Measurements from ENCODE around the gene LTBP1.

Gene LTBP1

DNA sequence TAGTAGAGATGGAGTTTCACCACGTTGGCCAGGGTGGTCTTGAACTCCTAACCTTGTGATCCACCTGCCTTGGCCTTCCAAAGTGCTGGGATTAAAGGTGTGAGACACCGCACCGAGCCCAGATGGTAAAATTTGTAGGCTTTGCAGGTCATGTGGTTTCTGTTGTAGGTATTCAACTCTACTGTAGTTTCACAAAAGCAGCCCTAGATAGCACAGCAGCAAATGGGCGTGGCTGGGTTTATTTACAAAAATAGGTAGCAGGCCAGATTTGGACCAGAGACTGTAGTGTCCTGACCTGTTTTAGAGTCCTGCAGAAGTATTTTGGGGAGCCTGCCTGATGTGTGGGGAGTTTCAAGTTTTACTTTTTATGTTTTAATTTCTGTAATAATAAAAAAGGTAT is 445.6 kb downstream of the LTBP1 start:
- TF ChIP-seq, protein P1, sequence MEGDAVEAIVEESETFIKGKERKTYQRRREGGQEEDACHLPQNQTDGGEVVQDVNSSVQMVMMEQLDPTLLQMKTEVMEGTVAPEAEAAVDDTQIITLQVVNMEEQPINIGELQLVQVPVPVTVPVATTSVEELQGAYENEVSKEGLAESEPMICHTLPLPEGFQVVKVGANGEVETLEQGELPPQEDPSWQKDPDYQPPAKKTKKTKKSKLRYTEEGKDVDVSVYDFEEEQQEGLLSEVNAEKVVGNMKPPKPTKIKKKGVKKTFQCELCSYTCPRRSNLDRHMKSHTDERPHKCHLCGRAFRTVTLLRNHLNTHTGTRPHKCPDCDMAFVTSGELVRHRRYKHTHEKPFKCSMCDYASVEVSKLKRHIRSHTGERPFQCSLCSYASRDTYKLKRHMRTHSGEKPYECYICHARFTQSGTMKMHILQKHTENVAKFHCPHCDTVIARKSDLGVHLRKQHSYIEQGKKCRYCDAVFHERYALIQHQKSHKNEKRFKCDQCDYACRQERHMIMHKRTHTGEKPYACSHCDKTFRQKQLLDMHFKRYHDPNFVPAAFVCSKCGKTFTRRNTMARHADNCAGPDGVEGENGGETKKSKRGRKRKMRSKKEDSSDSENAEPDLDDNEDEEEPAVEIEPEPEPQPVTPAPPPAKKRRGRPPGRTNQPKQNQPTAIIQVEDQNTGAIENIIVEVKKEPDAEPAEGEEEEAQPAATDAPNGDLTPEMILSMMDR (conservative IDR thresholded peaks at IDR 0.05; ENCODE audit: low read depth): no peak
- H3K27ac ChIP-seq: no peak overlapping the region
- DNase-seq (ENCODE audit: low spot score): no peak
- ChIA-PET POLR2A (ENCODE audit: low non-redundant PET) (no interaction called here), CTCF (interaction anchor here (0.7 kb wide), 1 partner anchor 309 kb away, joined by 3 read pairs; no protein-coding TSS in a partner anchor)

DNA sequence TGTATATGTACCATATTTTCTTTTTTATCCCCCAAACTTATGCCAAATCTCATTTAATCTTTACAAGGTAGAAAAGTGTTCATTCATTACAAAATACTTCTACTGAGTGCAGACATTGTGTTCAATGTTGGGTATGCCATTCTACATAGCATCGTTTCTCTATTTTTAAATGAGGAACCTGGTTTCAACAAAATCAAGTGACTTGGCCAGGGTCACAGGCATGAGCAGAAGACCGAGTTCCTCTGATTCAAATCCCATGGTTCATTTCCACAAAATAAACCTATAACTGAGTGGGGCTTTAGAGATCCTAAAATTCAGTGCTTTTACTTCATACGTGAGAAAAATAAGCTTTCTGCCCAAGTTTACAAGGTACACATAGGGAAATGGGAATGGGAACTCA is 448.3 kb downstream of the LTBP1 start:
- CTCF ChIA-PET: interaction anchor here (1.0 to 1.1 kb wide), 2 partner anchors 18 to 24 kb away, joined by 3 to 5 read pairs; no protein-coding TSS in a partner anchor
- no peak overlapping the region for H3K27ac ChIP-seq
- DNase-seq (ENCODE audit: low spot score): no peak
- POLR2A ChIA-PET (ENCODE audit: low non-redundant PET): no interaction called here
- TF ChIP-seq, protein P1 (conservative IDR thresholded peaks at IDR 0.05; ENCODE audit: low read depth): no peak

DNA sequence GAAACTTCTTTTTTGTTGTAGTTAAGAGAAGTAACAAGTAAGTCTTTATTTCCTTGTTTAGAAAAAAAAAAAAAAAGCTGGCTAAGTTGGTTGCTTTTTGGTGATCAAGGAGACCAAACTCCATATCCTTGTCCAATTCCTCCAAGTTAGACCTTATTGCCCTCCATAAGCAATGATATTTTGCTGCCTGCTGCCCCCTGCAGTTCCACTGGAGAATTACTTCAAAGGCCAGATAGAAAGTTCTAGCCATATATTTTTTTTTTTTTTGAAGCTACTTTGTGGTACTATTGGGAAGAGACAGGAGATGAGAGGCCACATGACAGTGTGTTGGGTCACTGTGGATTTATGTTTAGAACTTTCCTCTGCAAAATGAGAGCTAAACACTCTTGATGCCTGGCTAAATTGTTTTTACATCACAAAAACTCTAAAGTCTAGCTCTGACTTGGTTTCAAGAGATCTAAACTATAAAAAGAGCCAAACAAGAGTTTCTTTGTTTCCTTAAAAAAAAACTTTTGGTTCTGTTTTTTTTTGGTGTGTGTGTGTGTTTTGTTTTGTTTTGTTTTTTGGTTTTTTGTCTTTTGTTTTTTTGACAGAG is 449.0 kb downstream of the LTBP1 start:
- ChIA-PET CTCF (interaction anchor here (0.6 to 1.1 kb wide), 10 partner anchors 11 to 1122 kb away, joined by 3 to 10 read pairs (median 4); no protein-coding TSS in a partner anchor), POLR2A (ENCODE audit: low non-redundant PET) (no interaction called here)
- TF ChIP-seq, protein P1 (conservative IDR thresholded peaks at IDR 0.05; ENCODE audit: low read depth): peak; percentile 62
- no peak overlapping the region for H3K27ac ChIP-seq
- no peak for DNase-seq (ENCODE audit: low spot score)

DNA sequence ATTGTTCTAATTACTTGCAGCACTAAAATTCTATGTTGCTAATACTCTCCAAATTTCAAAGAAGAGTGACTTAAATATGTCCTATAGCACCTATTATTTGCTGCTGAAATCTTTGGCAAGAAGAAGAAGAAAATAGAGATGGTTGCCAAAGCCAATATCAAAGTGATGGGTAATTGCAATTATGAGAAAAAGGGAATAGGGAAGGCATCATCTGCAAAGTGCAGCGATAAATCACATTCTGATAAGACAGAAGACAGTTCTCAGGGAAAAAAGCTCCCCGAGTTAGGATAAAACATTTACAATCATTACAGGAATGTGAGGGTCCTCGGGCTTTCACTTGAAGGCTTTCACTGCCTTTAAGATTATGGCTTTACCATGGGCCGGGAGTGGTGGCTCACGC is 457.6 kb downstream of the LTBP1 start:
- TF ChIP-seq, protein P1 (conservative IDR thresholded peaks at IDR 0.05; ENCODE audit: low read depth): no peak
- CTCF ChIA-PET: no interaction called here
- POLR2A ChIA-PET (ENCODE audit: low non-redundant PET): no interaction called here
- H3K27ac ChIP-seq: no peak overlapping the region
- DNase-seq (ENCODE audit: low spot score): no peak

DNA sequence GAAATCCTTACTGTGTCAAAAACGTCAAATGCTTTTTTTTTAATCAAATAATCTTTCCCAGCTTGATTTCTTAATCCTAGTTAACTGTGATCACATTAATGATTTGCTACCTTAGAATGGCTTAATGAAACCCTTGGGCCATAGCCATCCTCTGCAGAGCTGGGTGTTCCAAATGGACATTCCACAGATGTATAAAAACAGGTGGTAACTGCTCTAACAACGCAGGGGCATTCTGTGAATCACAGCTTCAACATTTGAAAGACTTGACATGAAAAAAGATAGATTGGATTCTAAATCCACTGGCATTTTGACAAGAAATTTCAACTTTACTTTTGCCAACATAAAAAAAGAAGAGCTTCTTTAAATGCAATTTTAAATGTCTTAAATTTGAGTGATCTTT is 459.9 kb downstream of the LTBP1 start:
- no peak for DNase-seq (ENCODE audit: low spot score)
- H3K27ac ChIP-seq: no peak overlapping the region
- ChIA-PET CTCF (interaction anchor here (0.6 to 0.7 kb wide), 2 partner anchors 11 to 26 kb away, joined by 5 to 8 read pairs; no protein-coding TSS in a partner anchor), POLR2A (ENCODE audit: low non-redundant PET) (no interaction called here)
- TF ChIP-seq, protein P1 (conservative IDR thresholded peaks at IDR 0.05; ENCODE audit: low read depth): no peak

DNA sequence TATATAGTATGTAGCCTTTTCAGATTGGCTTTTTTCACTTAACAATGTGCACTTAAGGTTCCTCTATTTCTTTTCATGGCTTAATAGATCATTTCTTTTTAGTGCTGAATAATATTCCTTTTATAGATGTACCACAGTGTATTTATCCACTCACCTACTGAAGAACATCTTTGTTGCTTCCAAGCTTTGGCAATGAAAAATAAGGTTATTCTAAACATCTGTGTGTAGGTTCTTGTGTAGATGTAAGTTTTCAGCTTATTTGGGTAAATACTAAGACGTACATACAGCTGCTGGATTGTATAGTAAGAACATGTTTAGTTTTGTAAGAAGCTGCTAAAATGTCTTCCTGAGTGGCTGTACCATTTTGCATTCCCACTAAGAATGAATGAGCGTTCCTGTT is 461.4 kb downstream of the LTBP1 start:
- DNase-seq (ENCODE audit: low spot score): no peak
- no peak overlapping the region for H3K27ac ChIP-seq
- ChIA-PET POLR2A (ENCODE audit: low non-redundant PET) (no interaction called here), CTCF (no interaction called here)
- TF ChIP-seq, protein P1 (conservative IDR thresholded peaks at IDR 0.05; ENCODE audit: low read depth): no peak

All from RWPE1 (cell line).